HepG2 (cell line): ENCODE measurements around the gene KIF22. TPM values are rescaled to one million over a fixed set of nuclear protein-coding genes. Genes with fewer than 3 reads are reported as not detected.
A peak's percentile ranks its signal among the peaks of the same experiment; 100 is the strongest.

ENCODE experiments used
- BCL6 ChIP-seq: IDR thresholded peaks from 2 replicates; pipeline ENCODE4 v1.6.1; 2016; ENCODE audit warnings: missing genetic modification reagents, missing compliant biosample characterization
- DMAP1 ChIP-seq: IDR thresholded peaks from 2 replicates; pipeline ENCODE4 v1.6.1; 2016
- EEA1 ChIP-seq: sonication (generic); formaldehyde crosslinking; IDR thresholded peaks from 2 replicates; pipeline ENCODE4 v1.5.1; 2020; ENCODE audit warnings: mild to moderate bottlenecking, missing genetic modification reagents, borderline replicate concordance
- MXD4 ChIP-seq: IDR thresholded peaks from 2 replicates; pipeline ENCODE4 v1.6.1; 2016; ENCODE audit warnings: mild to moderate bottlenecking, missing biosample characterization, missing genetic modification reagents
- NFYB ChIP-seq: sonication (generic); formaldehyde crosslinking; IDR thresholded peaks from 2 replicates; pipeline ENCODE4 v1.4.0; 2020; ENCODE audit warnings: missing genetic modification reagents
- SUZ12 ChIP-seq: fragments of 150-350 bp; IDR thresholded peaks from 2 replicates; pipeline ENCODE4 v1.6.1; 2014; ENCODE audit warnings: low read depth, low read length
- ZNF10 ChIP-seq: sonication (generic); formaldehyde crosslinking; IDR thresholded peaks from 2 replicates; pipeline ENCODE4 v1.4.0; 2020; ENCODE audit warnings: mild to moderate bottlenecking, low read depth, missing genetic modification reagents, borderline replicate concordance
- ZNF33A ChIP-seq: sonication (generic); formaldehyde crosslinking; IDR thresholded peaks from 2 replicates; pipeline ENCODE4 v1.5.1; 2020; ENCODE audit warnings: missing genetic modification reagents, mild to moderate bottlenecking, moderate library complexity, borderline replicate concordance
- ZNF432 ChIP-seq: sonication (generic); formaldehyde crosslinking; IDR thresholded peaks from 2 replicates; pipeline ENCODE4 v1.5.0; 2020; ENCODE audit warnings: missing genetic modification reagents, mild to moderate bottlenecking, borderline replicate concordance
- ZNF7 ChIP-seq: IDR thresholded peaks from 2 replicates; pipeline ENCODE4 v1.6.1; 2016; ENCODE audit warnings: missing biosample characterization, missing genetic modification reagents
- ZNF766 ChIP-seq: sonication (generic); formaldehyde crosslinking; IDR thresholded peaks from 2 replicates; pipeline ENCODE4 v1.5.0; 2020; ENCODE audit warnings: missing genetic modification reagents, borderline replicate concordance
- ZNF816 ChIP-seq: sonication (generic); formaldehyde crosslinking; IDR thresholded peaks from 2 replicates; pipeline ENCODE4 v1.8.0; 2022; ENCODE audit warnings: missing genetic modification reagents, mild to moderate bottlenecking, borderline replicate concordance
- ZNF891 ChIP-seq: sonication (generic); formaldehyde crosslinking; IDR thresholded peaks from 2 replicates; pipeline ENCODE4 v1.5.0; 2020; ENCODE audit warnings: mild to moderate bottlenecking, missing genetic modification reagents
- polyA plus RNA-seq, 8 experiments: library from polyadenylated mRNA; depleted of rRNA in 3 of 8; stranded (reverse) in 7 of 8; unstranded in 1 of 8; fragments of >200 nt; fragmentation: Illumina TruSeq in 4 of 8; extraction: Trizol in 4 of 8; gene quantifications; 2 replicates each; pipeline versions ENCODE4 v1.2.1 to v1.2.3, GENCODE V29; 2011 to 2016; ENCODE audit warnings: low read depth in 4 of 8, missing spikeins in 1 of 8, mixed read lengths in 1 of 8; ENCODE audit not compliant: insufficient read depth in 1 of 8
- total RNA-seq, 5 experiments: library from RNA; depleted of rRNA; stranded (reverse); fragments of >200 nt; fragmentation: Illumina TruSeq; extraction: Trizol; gene quantifications; 2 replicates each; pipeline ENCODE4 v1.2.3, GENCODE V29; 2016; ENCODE audit warnings: low read depth in 1 of 5
- TF ChIP-seq, protein P1 (sequence below): sonication (generic); formaldehyde crosslinking; IDR thresholded peaks from 2 replicates; pipeline ENCODE4 v1.8.1; 2023; ENCODE audit warnings: missing genetic modification reagents, mild to moderate bottlenecking, borderline replicate concordance
- TF ChIP-seq, protein P2 (sequence below): sonication (generic); formaldehyde crosslinking; IDR thresholded peaks from 2 replicates; pipeline ENCODE4 v1.4.0; 2020; ENCODE audit warnings: low read depth, missing genetic modification reagents
- TF ChIP-seq, protein P3 (sequence below): sonication (generic); formaldehyde crosslinking; IDR thresholded peaks from 2 replicates; pipeline ENCODE4 v1.5.0; 2020; ENCODE audit warnings: missing genetic modification reagents
- TF ChIP-seq, protein P4 (sequence below): sonication (generic); formaldehyde crosslinking; IDR thresholded peaks from 2 replicates; pipeline ENCODE4 v1.4.0; 2020; ENCODE audit warnings: missing genetic modification reagents, mild to moderate bottlenecking, borderline replicate concordance
- TF ChIP-seq, protein P5 (sequence below): fragments of 450-650 bp; IDR thresholded peaks from 2 replicates; pipeline ENCODE4 v1.6.1; 2017; ENCODE audit warnings: mild to moderate bottlenecking

KIF22 gene
- total and polyA plus RNA-seq, 2 of the 13 experiments (the other 11 are each of a cell fraction or from before 2014, with no cell fraction given) = 95.8 to 118 TPM

DNA sequence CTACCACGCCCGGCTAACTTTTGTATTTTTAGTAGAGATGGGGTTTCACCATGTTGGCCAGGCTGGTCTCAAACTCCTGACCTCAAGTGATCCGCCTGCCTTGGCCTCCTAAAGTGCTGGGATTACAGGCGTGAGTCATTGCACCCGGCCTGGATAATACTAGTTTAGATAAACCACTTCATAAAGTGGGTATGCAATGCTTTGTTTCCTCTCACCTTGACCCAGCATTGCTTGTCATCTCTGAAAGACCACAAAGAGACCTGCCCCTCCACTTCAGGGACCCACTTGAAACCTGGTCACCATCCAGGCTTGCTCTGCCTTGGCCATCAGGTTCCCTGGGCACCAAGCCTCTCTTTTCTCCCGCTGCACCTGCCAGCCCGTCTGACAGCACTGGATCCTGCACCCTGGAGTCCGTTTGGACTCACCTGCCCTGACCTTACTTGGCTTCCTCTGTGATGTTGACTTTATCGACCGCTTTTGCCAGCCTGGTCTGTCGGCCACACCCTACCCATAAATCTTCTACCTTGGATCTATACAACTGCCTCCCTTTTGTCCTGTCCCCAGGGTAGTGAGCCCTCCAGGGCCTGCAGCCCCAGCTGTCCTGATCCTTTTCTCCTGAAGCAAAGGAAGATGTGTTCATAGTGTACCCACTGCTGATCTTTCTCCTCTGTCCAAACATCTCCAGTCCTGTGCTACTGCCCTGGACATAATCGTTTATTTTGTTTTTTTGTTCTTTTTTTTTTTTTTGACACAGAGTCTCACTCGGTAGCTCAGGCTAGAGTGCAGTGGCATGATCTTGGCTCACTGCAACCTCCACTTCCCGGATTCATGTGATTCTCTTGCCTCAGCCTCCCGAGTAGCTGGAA, 25.2 kb upstream of the KIF22 start (continued):
- TF ChIP-seq, protein P1, sequence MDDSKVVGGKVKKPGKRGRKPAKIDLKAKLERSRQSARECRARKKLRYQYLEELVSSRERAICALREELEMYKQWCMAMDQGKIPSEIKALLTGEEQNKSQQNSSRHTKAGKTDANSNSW (CRISPR knock-in tag) = no peak
- TF ChIP-seq, protein P2, sequence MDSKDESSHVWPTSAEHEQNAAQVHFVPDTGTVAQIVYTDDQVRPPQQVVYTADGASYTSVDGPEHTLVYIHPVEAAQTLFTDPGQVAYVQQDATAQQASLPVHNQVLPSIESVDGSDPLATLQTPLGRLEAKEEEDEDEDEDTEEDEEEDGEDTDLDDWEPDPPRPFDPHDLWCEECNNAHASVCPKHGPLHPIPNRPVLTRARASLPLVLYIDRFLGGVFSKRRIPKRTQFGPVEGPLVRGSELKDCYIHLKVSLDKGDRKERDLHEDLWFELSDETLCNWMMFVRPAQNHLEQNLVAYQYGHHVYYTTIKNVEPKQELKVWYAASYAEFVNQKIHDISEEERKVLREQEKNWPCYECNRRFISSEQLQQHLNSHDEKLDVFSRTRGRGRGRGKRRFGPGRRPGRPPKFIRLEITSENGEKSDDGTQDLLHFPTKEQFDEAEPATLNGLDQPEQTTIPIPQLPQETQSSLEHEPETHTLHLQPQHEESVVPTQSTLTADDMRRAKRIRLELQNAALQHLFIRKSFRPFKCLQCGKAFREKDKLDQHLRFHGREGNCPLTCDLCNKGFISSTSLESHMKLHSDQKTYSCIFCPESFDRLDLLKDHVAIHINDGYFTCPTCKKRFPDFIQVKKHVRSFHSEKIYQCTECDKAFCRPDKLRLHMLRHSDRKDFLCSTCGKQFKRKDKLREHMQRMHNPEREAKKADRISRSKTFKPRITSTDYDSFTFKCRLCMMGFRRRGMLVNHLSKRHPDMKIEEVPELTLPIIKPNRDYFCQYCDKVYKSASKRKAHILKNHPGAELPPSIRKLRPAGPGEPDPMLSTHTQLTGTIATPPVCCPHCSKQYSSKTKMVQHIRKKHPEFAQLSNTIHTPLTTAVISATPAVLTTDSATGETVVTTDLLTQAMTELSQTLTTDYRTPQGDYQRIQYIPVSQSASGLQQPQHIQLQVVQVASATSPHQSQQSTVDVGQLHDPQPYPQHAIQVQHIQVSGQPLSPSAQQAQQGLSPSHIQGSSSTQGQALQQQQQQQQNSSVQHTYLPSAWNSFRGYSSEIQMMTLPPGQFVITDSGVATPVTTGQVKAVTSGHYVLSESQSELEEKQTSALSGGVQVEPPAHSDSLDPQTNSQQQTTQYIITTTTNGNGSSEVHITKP = peak; percentile 86
- peak; percentile 21; the same call in 1 of the 2 replicates for TF ChIP-seq MXD4 (CRISPR knock-in tag)
- 0 out of 2 replicates have a peak, but pooled peaks have one; percentile 26 for TF ChIP-seq ZNF33A (CRISPR knock-in tag)
- TF ChIP-seq ZNF7 = no peak
- TF ChIP-seq EEA1 (CRISPR knock-in tag) = no peak; the same call in 1 of the 2 replicates
- no peak; the same call in 1 of the 2 replicates for TF ChIP-seq ZNF432 (CRISPR knock-in tag)
- TF ChIP-seq, protein P3, sequence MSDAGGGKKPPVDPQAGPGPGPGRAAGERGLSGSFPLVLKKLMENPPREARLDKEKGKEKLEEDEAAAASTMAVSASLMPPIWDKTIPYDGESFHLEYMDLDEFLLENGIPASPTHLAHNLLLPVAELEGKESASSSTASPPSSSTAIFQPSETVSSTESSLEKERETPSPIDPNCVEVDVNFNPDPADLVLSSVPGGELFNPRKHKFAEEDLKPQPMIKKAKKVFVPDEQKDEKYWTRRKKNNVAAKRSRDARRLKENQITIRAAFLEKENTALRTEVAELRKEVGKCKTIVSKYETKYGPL = no peak
- peak; percentile 87; the same call in 1 of the 2 replicates for TF ChIP-seq ZNF766 (CRISPR knock-in tag)
- TF ChIP-seq ZNF816 = peak; percentile 84; the same call in 1 of the 2 replicates
- peak; percentile 76 for TF ChIP-seq DMAP1 (CRISPR knock-in tag)
- TF ChIP-seq SUZ12 = no peak
- TF ChIP-seq, protein P4, sequence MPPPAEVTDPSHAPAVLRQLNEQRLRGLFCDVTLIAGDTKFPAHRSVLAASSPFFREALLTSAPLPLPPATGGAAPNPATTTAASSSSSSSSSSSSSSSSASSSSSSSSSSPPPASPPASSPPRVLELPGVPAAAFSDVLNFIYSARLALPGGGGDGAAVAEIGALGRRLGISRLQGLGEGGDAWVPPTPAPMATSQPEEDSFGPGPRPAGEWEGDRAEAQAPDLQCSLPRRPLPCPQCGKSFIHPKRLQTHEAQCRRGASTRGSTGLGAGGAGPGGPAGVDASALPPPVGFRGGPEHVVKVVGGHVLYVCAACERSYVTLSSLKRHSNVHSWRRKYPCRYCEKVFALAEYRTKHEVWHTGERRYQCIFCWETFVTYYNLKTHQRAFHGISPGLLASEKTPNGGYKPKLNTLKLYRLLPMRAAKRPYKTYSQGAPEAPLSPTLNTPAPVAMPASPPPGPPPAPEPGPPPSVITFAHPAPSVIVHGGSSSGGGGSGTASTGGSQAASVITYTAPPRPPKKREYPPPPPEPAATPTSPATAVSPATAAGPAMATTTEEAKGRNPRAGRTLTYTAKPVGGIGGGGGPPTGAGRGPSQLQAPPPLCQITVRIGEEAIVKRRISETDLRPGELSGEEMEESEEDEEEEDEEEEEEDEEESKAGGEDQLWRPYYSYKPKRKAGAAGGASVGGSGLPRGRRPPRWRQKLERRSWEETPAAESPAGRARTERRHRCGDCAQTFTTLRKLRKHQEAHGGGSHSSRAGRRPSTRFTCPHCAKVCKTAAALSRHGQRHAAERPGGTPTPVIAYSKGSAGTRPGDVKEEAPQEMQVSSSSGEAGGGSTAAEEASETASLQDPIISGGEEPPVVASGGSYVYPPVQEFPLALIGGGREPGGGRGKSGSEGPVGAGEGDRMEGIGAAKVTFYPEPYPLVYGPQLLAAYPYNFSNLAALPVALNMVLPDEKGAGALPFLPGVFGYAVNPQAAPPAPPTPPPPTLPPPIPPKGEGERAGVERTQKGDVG (CRISPR knock-in tag) = peak; percentile 87; the same call in 1 of the 2 replicates
- TF ChIP-seq, protein P5, sequence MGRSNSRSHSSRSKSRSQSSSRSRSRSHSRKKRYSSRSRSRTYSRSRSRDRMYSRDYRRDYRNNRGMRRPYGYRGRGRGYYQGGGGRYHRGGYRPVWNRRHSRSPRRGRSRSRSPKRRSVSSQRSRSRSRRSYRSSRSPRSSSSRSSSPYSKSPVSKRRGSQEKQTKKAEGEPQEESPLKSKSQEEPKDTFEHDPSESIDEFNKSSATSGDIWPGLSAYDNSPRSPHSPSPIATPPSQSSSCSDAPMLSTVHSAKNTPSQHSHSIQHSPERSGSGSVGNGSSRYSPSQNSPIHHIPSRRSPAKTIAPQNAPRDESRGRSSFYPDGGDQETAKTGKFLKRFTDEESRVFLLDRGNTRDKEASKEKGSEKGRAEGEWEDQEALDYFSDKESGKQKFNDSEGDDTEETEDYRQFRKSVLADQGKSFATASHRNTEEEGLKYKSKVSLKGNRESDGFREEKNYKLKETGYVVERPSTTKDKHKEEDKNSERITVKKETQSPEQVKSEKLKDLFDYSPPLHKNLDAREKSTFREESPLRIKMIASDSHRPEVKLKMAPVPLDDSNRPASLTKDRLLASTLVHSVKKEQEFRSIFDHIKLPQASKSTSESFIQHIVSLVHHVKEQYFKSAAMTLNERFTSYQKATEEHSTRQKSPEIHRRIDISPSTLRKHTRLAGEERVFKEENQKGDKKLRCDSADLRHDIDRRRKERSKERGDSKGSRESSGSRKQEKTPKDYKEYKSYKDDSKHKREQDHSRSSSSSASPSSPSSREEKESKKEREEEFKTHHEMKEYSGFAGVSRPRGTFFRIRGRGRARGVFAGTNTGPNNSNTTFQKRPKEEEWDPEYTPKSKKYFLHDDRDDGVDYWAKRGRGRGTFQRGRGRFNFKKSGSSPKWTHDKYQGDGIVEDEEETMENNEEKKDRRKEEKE = no peak
- no peak for TF ChIP-seq ZNF891
- TF ChIP-seq BCL6 (CRISPR knock-in tag) = peak; percentile 92
- TF ChIP-seq NFYB (CRISPR knock-in tag) = no peak; the same call in 1 of the 2 replicates
- TF ChIP-seq ZNF10 (CRISPR knock-in tag) = no peak
